Skeletal muscle tissue (tissue), 4 donors: ENCODE data around the gene ATP6V1G3. TPM values are rescaled to one million over a fixed set of nuclear protein-coding genes. Genes with fewer than 3 reads are reported as not detected.

ENCODE experiments used
- H3K27ac ChIP-seq: one replicate; pipeline ENCODE4 v1.7.0; 2013; ENCODE audit warnings: mild to moderate bottlenecking, low read depth, low read length, inconsistent platforms
- H3K27me3 ChIP-seq, 3 donors: one replicate each; pipeline ENCODE4 v1.7.0; 2013; ENCODE audit warnings: low read length in 3 of 3; ENCODE audit not compliant: control insufficient read depth in 3 of 3, insufficient read depth in 3 of 3
- H3K36me3 ChIP-seq, 3 donors: one replicate each; pipeline ENCODE4 v1.7.0; 2013; ENCODE audit warnings: low read length in 3 of 3; ENCODE audit not compliant: control insufficient read depth in 3 of 3, insufficient read depth in 3 of 3
- H3K4me1 ChIP-seq, 3 donors: one replicate each; pipeline ENCODE4 v1.7.0; 2013; ENCODE audit warnings: low read length in 3 of 3, mild to moderate bottlenecking in 3 of 3; ENCODE audit not compliant: control insufficient read depth in 3 of 3, insufficient read depth in 3 of 3
- H3K4me3 ChIP-seq, 3 donors: one replicate each; pipeline ENCODE4 v1.7.0; 2013; ENCODE audit warnings: low read length in 3 of 3
- H3K9ac ChIP-seq, 3 donors: one replicate each; pipeline ENCODE4 v1.7.0; 2013; ENCODE audit warnings: low read length in 3 of 3, mild to moderate bottlenecking in 3 of 3, moderate library complexity in 2 of 3, low read depth in 1 of 3
- H3K9me3 ChIP-seq, 3 donors: one replicate each; pipeline ENCODE4 v1.7.0; 2013; ENCODE audit warnings: low read length in 3 of 3; ENCODE audit not compliant: control insufficient read depth in 3 of 3
- total RNA-seq: library from RNA; depleted of rRNA; stranded (reverse); fragments of >200 nt; gene quantifications from one replicate; pipeline ENCODE4 v1.2.3, GENCODE V29; 2014
- donor health status: Osteomylitis.

ATP6V1G3 gene
- total RNA-seq, 1 donor from 2014 or later: not detected

DNA sequence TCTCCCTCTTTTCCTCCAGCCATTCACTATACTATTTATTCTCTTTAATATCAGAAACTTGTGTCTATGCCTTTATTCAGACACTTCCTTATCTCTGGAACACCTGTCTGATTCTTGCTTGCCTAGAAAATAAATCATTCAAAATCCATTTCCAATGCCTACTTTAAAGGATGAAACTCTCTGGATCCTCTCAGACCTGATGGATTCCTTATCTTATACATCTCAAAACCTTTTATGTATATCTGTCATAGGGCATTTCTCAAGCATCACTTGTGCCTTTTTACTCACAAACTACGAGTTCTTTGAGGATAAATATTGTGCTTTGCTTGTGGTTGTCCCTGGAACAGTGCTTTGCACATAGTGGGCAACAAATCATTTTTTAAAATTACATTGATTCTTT, 3.8 kb upstream of the ATP6V1G3 start:
- Histone ChIP-seq H3K9ac (no peak overlapping the region), H3K4me3 (no peak overlapping the region), H3K27ac (no peak overlapping the region), H3K4me1 (no peaks in the 10 kb centered on the region), H3K27me3 (no peaks in the 10 kb centered on the region), H3K9me3 (no peaks in the 10 kb centered on the region), H3K36me3 (no peaks in the 10 kb centered on the region)

DNA sequence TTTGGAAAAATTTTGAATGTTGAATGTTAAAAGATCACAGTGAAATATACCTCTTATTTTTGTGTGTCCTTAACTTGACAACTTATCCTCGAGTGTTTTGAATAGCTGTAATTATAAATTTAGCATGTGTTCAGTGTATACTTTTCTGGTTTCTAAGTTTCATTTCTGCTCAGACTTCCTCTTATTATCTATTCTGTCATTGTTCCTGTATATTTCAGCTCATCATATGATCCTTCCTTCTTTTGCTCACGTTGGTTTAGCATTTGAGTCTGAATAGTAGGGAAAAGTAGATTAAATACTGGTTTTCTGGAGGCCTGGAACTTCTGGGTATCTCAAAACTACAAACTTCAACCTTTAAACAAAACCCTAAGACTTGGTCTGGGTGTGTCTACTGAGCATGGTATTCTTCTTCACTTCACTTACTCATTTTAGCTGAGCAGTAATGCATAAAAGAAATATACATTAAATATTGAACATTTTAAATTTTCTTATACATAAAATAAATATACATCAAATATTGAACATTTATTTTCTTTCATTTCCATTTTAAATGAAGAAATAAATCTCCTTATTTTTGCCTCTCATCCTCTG, 3.3 kb upstream of the ATP6V1G3 start:
- H3K9me3 ChIP-seq: no peaks in the 10 kb centered on the region
- no peaks in the 10 kb centered on the region for H3K4me1 ChIP-seq
- H3K27ac ChIP-seq: no peak overlapping the region
- H3K27me3 ChIP-seq: no peaks in the 10 kb centered on the region
- no peak overlapping the region for H3K4me3 ChIP-seq
- H3K9ac ChIP-seq: no peak overlapping the region
- H3K36me3 ChIP-seq: no peaks in the 10 kb centered on the region

DNA sequence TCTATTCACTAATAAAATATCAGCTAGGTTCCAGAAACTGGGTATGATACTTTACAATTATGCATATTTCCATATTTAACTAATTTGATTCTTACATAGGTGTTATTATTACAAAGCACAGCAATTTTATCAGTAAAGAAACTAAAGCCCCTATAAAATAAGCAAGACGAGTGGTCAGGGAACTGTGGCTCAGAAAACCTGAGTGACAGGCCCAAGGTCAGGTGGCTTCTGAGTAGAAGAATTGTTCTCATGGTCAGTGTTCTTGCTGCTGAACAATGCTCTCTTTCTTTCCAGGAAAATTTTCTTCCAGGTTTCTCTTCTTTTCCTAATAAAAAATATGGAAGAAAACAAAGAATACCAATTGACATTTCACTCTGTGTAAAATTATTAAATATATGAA, 2.2 kb upstream of the ATP6V1G3 start:
- no peaks in the 10 kb centered on the region for H3K36me3 ChIP-seq
- no peaks in the 10 kb centered on the region for H3K4me1 ChIP-seq
- no peak overlapping the region for H3K9ac ChIP-seq
- H3K9me3 ChIP-seq: no peaks in the 10 kb centered on the region
- no peak overlapping the region for H3K4me3 ChIP-seq
- no peak overlapping the region for H3K27ac ChIP-seq
- H3K27me3 ChIP-seq: no peaks in the 10 kb centered on the region

DNA sequence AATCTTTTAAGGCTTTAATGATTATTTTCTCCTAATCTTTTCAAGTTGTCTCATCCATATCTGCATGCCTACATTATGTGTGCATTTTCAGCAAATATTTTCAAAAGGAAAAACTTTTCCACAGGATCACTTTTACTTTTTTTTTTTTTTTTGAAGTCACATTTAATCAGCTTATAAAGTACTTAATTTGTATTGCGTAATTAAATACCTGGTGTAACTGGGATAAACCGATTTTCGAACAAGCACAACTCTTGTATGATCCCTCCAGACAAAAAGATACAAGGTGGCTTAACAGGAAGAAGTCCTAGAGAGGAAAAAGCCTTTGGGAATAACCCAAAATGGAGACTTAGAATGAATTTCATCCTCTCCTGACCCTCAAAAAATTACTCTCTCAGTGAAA, 1.3 kb upstream of the ATP6V1G3 start:
- Histone ChIP-seq H3K9me3 (no peaks in the 10 kb centered on the region), H3K9ac (no peak overlapping the region), H3K36me3 (no peaks in the 10 kb centered on the region), H3K4me3 (no peak overlapping the region), H3K27ac (no peak overlapping the region), H3K27me3 (no peaks in the 10 kb centered on the region), H3K4me1 (no peaks in the 10 kb centered on the region)

DNA sequence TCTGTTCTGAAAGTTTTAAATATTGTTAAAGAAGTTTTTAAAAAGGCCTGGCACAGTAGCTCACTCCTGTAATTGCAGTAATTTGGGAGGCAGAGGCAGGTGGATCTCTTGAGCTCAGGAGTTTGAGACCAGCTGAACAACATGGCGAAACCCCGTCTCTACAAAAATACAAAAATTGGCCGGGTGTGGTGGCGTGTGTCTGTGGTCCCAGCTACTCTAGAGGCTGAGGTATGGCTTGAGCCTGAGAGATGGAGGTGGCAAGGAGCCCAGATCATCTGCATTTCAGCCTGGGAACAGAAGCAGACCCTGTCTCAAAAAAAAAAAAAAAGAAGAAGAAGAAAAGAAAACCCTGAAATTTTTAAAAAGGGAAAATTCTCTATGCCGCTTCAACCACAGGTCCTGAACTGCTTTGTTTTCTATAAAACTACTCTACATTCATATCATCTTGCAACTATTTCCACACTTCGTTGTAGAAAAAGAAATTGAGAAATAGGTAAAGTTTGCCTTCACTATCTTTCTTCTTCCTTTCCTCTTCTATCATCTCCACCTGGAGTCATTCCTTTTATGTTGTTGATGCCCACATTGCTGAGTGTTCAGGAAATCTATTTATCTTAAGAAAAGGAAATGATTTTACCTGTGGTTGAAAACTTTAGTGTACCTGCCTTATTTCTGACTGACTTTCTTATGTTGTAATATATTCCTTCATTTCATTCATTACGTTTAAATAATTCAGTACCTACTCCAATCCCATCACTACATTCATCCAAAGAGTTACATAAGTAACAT, 1.7 kb downstream of the ATP6V1G3 start:
- no peaks in the 10 kb centered on the region for H3K4me1 ChIP-seq
- H3K4me3 ChIP-seq: no peak overlapping the region
- H3K36me3 ChIP-seq: no peaks in the 10 kb centered on the region
- H3K9ac ChIP-seq: no peak overlapping the region
- H3K9me3 ChIP-seq: no peaks in the 10 kb centered on the region
- no peak overlapping the region for H3K27ac ChIP-seq
- H3K27me3 ChIP-seq: no peaks in the 10 kb centered on the region

DNA sequence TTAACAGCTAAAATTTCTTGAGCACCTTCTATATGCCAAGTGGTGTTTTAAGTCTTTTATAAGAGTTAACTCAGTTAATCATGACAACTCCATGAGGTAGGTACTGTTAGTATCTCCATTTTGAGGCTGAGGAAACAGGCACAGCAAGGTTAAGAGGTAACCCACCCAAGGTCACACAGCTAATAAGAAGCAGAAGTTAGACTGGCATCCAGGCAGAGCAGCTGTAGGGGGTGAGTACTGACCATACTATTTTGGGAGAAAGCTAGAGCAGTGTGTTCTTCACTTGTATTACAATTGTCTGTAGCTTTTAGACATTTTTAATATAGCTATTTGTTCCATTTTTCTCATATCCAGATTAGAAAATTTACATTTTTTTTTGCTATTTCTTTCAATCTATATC, 4.8 kb downstream of the ATP6V1G3 start:
- Histone ChIP-seq H3K9me3 (no peaks in the 10 kb centered on the region), H3K4me1 (no peaks in the 10 kb centered on the region), H3K9ac (no peak overlapping the region), H3K27ac (no peak overlapping the region), H3K4me3 (no peak overlapping the region), H3K27me3 (no peaks in the 10 kb centered on the region), H3K36me3 (no peaks in the 10 kb centered on the region)

DNA sequence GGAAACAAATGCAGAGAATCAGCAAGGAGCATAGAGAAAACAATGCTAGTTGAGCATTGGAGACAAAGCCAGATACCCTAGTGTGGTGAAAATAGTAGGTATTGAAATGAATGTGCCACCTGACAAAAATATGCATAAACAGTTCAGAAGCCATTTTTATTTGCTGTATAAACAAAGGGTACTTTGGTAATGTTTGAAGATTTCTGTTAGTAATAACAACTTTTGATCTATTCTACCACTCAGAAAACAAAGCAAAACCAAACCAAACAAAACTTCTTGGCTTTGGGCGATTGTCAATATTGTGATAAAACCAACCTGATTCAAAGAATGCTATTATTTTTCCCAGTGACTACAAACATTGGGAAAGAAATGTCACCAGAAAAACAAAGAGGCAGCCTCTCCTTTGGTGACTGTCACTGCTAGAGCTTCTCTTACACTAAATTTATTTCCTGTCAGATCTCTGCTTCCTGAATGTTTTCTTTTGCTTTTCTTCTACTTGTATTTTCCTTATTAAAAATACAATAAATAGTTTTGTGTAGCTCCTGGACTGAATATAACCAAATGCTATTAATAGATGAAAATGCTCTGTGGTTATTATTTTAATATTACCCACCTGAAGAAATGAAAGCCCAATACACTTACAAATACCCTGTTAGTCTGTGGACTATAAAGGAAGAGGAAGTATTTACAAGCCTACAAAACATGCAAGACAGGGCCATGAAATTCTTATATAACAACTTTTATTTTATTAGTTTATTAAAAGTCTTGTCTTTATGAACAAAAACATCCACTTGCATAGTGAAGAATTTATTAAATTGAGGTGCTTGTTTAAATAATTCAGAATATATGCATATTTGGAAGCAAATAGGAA, 5.7 kb downstream of the ATP6V1G3 start:
- no peaks in the 10 kb centered on the region for H3K27me3 ChIP-seq
- H3K4me1 ChIP-seq: no peaks in the 10 kb centered on the region
- H3K9ac ChIP-seq: no peak overlapping the region
- H3K36me3 ChIP-seq: no peaks in the 10 kb centered on the region
- H3K9me3 ChIP-seq: no peaks in the 10 kb centered on the region
- no peak overlapping the region for H3K27ac ChIP-seq
- H3K4me3 ChIP-seq: no peak overlapping the region

DNA sequence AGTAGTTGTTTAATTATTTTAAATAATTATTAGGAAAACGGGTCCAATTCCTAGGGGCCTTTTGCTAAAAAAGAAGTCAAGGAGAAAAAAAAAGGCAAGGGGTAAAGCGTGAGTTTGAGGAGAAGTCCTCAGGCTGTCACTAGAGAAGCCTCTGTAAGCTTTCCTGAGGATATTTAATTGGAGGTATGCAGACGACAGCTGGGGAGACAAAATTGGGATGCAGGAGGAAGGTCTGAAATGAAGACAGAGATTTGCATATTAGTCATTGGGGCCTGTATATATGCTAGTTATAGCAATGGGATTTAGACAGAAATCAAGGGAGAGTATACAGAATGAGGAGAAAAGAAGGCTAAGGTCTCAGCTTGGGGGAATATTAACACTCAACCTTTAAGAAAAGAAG, 8.6 kb downstream of the ATP6V1G3 start:
- no peak overlapping the region for H3K27ac ChIP-seq
- no peaks in the 10 kb centered on the region for H3K4me1 ChIP-seq
- no peaks in the 10 kb centered on the region for H3K36me3 ChIP-seq
- no peak overlapping the region for H3K4me3 ChIP-seq
- no peaks in the 10 kb centered on the region for H3K9me3 ChIP-seq
- no peaks in the 10 kb centered on the region for H3K27me3 ChIP-seq
- no peak overlapping the region for H3K9ac ChIP-seq

DNA sequence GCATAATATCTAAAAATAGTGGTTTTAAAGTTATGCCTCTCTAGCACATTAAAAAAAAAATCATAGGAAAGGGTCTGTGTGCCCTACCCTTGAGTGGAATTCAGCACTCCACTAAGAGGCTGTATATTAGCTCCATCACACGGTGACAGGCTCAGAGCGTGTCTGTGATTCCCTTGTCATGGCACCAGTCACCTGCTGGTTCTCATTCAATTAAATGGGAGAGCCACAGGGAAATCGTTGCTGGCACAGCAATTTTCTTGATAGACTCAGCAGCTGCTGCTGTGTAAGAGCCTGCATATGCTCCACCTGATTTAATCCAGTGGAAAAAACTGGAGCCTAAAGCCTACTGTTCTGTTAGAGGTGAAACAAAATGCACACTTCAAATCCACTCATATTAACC, 9.5 kb downstream of the ATP6V1G3 start:
- Histone ChIP-seq H3K4me1 (no peaks in the 10 kb centered on the region), H3K27ac (no peak overlapping the region), H3K9ac (no peak overlapping the region), H3K36me3 (no peaks in the 10 kb centered on the region), H3K4me3 (no peak overlapping the region), H3K9me3 (no peaks in the 10 kb centered on the region), H3K27me3 (no peaks in the 10 kb centered on the region)

DNA sequence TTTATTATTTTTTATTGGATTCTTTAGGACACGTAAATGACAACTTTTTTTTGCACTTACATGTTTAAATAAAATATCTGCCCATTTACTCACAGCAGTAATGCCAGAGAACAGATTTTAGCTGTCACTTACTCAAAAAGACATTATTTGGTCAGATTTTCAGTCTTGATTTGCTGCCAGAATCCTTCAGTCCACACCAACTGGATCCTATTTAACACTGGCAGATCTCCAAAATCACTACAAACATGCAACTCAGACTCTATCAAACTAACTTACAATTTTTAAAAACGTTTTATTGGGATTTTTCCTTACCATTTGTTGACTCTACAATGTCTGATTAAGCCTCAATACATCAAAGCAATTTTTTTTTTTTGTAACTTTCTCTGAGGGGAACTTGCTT, 11.1 kb downstream of the ATP6V1G3 start:
- H3K9ac ChIP-seq: no peak overlapping the region
- H3K27ac ChIP-seq: no peak overlapping the region
- no peaks in the 10 kb centered on the region for H3K36me3 ChIP-seq
- no peaks in the 10 kb centered on the region for H3K4me1 ChIP-seq
- H3K27me3 ChIP-seq: no peaks in the 10 kb centered on the region
- H3K4me3 ChIP-seq: no peak overlapping the region
- no peaks in the 10 kb centered on the region for H3K9me3 ChIP-seq
